CD4-positive, alpha-beta T cell treated with Interleukin-4 for 4 hours (primary cell): ENCODE measurements around the gene PIP5K1B.
"Not testable (repeated sequence)": the region's sequence is repeated elsewhere in the genome, so short reads cannot be mapped to it uniquely, and the experiment has no call there.

Experiments
- DNase-seq: peaks from one replicate; pipeline ENCODE4 v3.0.0-alpha.2; 2020

The PIP5K1B gene

GRCh38 chr9:68704814-68705530 is at the start of gene PIP5K1B:
Gene PIP5K1B (plus strand): TSS chr9:68705240. CDS start chr9:68822615, 117,375 bp downstream.
- peak; percentile 4 for DNase-seq

GRCh38 chr9:68664036-68664435 is 41.0 kb upstream of the PIP5K1B start:
- DNase-seq: no peak

- no peak for DNase-seq
These were observed 36.9 kb upstream of the PIP5K1B start for GRCh38 chr9:68668127-68668526.

- DNase-seq: no peak
These were observed 35.8 kb upstream of the PIP5K1B start for GRCh38 chr9:68669218-68669617.

- DNase-seq: no peak
These were observed 32.8 kb upstream of the PIP5K1B start for GRCh38 chr9:68672215-68672614.

DNA sequence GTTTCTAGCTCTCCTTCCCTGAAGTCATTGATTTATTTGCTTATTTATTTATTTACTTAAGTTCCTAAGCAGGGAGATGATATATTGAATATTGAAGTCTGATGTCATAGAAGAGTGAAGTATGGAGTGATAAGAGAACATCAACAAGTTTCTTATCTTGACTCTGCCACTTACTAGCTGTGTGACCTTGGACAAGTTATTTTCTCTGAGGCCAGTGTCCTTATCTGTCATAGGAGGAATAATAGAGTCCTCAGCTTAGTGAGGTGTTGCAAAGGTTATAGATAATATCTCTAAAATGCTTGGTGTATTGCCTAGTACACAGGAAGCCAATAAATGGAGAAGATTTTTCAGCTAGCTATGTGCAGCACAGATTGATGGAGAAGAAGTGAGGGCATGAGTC is 32.4 kb upstream of the PIP5K1B start:
- no peak for DNase-seq

DNA sequence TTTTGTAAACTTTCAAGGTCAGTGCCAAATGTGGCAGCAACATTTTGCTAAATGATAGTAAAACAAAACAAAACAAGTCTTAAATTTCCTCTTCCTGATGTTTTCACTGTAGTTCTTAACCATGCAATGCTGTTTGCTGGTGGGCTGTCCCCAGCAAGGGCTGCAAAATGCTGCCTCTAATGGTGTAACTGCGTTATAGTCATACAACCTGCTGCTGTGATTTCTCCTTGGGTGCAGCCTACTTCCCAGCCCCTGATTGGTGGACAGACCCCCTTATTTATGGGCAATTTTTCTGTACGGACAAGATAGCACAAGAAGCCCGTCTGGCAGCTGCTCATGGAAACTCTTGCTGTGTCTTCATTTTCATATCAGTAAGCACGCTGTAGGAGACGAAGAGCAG is 26.6 kb upstream of the PIP5K1B start:
- DNase-seq: no peak

- no peak for DNase-seq
These were observed 21.6 kb upstream of the PIP5K1B start for GRCh38 chr9:68683433-68683832.

DNA sequence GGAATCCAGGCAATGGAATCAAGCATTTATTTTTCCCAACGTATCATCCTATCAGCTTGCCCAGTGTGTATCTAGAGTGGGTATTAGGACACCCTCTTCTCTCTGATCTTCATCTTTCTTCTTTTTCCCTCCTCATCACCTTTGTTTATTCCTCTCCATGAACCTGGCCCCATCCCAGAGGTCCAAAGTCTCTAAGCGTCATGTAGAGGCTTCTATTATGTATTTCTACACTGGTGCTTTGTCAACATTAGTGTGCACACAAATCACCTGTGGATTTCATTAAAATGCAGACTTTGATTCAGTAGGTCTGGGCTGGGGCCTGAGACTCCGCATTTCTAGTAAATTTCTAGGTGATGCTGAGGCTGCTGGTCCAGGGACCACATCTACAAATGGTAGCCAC is 19.8 kb upstream of the PIP5K1B start:
- DNase-seq: no peak

DNA sequence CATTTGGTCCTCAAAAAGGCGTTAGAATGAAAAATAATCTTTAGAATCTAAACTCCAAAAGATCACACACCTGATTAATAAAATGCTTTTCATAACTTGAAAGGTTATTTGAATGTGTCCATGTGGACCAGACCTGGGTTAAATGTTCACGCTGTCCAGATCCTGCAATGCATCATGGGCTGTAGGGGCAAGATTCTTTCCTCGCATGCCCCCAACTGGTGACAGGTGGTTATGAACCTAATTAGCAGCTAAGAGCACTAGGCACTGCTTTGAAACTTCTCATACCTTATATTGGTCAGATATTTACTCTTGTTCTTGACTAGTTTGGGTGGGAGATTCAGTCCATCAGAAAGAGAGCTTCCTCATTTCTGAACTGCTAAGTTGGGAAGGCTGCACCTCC is 19.3 kb upstream of the PIP5K1B start:
- DNase-seq: peak; percentile 11

- DNase-seq: no peak
These were observed 15.0 kb upstream of the PIP5K1B start for GRCh38 chr9:68690088-68690487.

DNA sequence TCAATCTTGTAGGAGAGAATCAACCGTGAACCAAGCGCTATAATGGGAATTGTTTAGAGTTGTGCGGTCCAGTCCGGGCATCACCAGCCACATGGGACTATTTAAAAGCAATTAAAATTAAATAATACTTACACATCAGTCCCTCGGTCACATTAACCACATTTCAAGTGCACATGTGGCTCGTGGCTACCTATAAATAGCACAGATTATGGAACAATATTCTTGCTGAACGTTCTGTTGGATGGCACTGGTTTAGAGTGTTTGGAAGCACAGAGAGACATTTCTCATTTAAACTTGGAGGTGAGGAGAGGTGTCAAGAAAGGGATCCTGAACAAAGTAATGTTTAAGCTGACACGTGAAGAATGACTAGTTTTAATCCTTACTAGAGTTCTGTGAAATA is 12.5 kb upstream of the PIP5K1B start:
- no peak for DNase-seq

DNA sequence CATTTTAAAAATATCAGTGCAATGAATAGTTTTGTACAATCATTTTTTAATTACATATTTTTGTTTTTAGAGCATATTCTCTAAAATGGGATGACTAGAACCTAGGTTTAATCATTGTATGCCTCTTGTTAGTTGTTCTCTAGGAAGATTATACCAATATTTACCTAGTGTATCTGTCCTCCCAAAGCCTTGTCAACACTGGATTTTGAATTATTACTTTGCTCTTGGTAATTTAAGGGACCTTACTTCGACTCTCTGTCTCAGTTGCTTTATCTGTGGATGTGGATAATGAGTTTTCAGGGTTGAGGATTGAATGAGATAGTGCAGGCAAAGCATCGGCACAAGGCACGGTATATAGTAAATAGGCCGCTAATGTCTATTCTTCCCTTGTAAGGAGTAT is 10.9 kb upstream of the PIP5K1B start:
- no peak for DNase-seq

DNA sequence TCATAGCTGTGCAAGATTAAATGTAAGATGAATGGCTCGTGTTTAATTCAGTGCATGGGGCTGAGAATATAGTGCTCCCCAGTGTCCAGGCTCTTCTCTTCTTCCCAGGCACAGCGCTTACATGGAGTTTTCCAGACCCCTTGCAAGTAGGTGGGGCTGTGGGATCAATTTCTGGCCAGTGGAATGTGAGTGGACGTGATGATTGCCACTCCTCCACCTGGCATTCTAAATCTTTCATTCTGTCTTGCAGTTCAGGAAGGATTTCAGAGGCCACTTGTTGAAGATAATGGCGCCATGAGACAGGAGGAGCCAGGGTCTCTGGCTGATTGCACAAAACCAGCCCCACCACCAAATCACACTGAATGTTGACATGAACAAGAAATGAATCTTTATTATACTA is 7.2 kb upstream of the PIP5K1B start:
- no peak for DNase-seq

DNA sequence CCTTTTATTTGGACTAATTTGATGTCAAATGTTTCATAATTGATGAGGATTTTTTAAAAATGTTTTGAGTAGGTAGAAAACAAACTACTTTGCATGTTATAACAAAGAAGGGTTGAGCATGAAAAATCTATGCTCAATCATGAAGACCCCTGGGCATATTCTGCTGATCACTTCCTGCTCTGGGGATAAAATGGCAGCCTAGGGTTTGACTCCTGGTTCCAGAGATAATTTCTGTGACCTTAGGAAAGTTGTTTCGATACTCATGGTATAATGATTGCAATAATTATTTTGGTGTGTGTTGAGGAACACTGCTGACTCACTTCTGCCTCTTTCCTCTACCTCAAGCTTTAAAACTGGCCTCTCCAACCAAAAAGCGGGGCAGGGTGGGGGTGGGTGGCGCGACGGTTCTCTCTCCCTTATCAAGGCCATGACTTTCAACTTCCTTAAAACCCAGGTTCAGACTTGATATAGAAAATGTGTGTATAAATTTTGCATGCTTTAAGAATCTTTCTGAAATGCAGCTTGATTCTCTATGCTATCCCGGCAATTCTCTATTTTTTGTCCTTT is 6.0 kb upstream of the PIP5K1B start:
- DNase-seq: no peak

GRCh38 chr9:68699625-68700024 is 5.4 kb upstream of the PIP5K1B start:
- not testable (repeated sequence) for DNase-seq

DNA sequence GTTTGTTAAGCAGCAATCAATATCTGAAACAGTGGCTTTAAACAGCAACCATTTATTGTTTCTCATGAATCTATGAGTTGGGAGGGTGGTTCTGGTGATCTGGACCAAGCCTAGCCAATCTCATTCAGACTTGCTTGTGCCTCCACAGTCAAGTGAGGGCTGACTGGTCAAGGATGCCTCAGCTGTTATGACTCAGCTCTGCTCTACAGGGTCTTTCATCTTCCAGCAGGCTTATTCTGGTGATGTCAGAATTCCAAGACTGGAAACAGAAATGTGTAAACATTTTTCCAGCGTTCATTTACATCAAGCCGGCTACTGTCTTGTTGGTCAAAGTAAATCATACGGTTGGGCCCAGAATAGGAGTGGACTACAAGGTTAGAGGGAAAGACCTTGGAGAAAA is 2.5 kb upstream of the PIP5K1B start:
- DNase-seq: no peak

- no peak for DNase-seq
These were observed 1.4 kb upstream of the PIP5K1B start for GRCh38 chr9:68703672-68704071.

GRCh38 chr9:68704498-68704813 is 584 bp upstream of the PIP5K1B start:
- DNase-seq: no peak

- no peak for DNase-seq
These were observed 707 bp downstream of the PIP5K1B start for GRCh38 chr9:68705531-68706362.

- DNase-seq: no peak
These were observed 1.5 kb downstream of the PIP5K1B start for GRCh38 chr9:68706363-68707201.

DNA sequence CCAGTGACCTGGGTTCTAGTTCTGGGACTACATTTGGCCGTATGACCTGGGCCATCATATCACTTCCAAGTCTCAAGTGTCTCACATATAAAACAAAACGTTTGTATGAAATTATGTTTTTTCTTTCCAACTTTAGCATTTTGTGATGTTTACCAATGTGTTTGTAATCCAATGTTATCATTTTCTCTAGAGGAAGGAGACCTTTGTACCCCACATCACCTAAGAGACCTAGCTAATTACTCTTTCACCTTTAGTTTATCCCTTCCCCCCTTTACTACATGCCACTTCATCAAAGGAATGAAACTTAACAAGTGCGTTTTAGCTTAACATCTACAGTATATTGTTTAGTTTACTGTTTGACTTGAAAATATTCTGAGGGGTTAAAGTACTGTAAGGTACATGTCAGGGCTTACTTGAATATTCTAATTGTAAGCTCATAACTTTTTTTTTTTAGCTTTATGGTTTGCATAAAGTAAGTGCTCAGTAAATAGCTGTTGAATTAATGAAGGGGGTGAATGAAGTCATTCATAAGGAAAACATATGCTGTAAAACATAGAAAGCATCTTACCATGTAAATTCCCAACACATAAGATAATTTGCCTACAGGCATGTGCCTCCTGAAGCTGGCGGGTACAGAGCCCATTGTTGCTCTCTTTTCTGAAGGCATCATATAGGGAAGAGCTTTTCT is 2.9 kb downstream of the PIP5K1B start:
- no peak for DNase-seq

DNA sequence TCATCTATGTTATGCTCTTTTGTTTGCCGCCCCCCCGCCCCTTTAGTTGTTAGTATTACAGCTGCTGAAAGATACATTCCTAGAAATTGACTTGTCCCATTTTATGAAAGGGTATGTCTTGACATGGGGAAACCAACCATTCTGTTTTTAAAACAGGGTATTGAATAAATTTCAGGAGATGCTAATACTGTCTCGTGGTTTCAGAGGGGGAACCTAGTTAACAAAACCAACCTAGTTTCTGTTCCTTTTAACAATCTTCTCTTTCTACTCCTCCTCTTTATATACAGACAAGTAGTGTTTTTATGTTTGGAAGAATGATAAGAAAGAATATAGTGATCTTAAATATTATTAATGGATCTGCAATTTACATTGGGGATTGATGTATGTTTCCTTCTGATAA is 3.5 kb downstream of the PIP5K1B start:
- DNase-seq: no peak
